Measurements from ENCODE around the gene BRPF1. TPM values are rescaled to one million over a fixed set of nuclear protein-coding genes. Genes with fewer than 3 reads are reported as not detected.
A peak's percentile ranks its signal among the peaks of the same experiment; 100 is the strongest.

Gene BRPF1
- total and polyA plus RNA-seq, 2 donors (not counting 1 experiment from before 2014, with no cell fraction given), result 24.4 to 36.5 TPM

DNA sequence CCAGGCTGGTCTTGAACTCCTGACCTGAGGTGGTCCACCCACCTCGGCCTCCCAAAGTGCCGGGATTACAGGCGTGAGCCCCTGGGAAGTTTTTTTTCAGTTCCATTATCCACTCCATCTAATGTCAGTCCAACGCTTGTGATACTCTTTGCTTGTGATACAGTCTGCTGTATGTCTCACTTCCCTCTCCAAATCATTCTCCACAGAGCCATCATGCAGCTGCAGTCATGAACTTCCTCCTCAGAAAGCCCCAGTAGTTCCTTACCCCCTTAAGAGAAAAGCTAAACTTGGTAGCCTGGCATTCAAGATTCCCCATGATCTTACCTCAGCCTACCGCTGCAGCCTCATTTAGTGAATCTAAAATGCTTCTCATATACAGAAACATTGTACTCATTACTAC lies 63.7 kb downstream of the BRPF1 start:
- ChIA-PET CTCF (interaction anchor here (0.6 to 2.0 kb wide), 8 partner anchors 10 to 315 kb away, joined by 3 to 5 read pairs (median 5); partner anchors contain the start of gene FANCD2), POLR2A (interaction anchor here (0.7 to 1.4 kb wide), 9 partner anchors 12 to 422 kb away, joined by 3 to 10 read pairs (median 4); partner anchors contain the start of genes BRPF1, MTMR14, OGG1 and RPUSD3)
- H3K9ac ChIP-seq (ENCODE audit: low read length), result peak overlapping the region; percentile 10
- H3K79me2 ChIP-seq (ENCODE audit: control insufficient read depth, insufficient read depth, low read length), result peaks cover 88% of the 10 kb centered on the region
- no peak for TF ChIP-seq EZH2 (IDR thresholded peaks at IDR 0.05; ENCODE audit: borderline replicate concordance, insufficient read depth, low read depth, low read length, poor library complexity, severe bottlenecking)
- TF ChIP-seq, protein P1, sequence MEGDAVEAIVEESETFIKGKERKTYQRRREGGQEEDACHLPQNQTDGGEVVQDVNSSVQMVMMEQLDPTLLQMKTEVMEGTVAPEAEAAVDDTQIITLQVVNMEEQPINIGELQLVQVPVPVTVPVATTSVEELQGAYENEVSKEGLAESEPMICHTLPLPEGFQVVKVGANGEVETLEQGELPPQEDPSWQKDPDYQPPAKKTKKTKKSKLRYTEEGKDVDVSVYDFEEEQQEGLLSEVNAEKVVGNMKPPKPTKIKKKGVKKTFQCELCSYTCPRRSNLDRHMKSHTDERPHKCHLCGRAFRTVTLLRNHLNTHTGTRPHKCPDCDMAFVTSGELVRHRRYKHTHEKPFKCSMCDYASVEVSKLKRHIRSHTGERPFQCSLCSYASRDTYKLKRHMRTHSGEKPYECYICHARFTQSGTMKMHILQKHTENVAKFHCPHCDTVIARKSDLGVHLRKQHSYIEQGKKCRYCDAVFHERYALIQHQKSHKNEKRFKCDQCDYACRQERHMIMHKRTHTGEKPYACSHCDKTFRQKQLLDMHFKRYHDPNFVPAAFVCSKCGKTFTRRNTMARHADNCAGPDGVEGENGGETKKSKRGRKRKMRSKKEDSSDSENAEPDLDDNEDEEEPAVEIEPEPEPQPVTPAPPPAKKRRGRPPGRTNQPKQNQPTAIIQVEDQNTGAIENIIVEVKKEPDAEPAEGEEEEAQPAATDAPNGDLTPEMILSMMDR (IDR thresholded peaks at IDR 0.05), result no peak
- peaks cover 61% of the 10 kb centered on the region for H4K20me1 ChIP-seq (ENCODE audit: control insufficient read depth, insufficient read depth, low read length, poor library complexity, severe bottlenecking)
- no peaks in the 10 kb centered on the region for H3K27me3 ChIP-seq (replicated peaks in 1 of 4; ENCODE audit: control extremely low read depth in 1 of 4, control insufficient read depth in 3 of 4, insufficient read depth in 4 of 4, low read length in 3 of 4)
- peaks cover 17 to 44% of the 10 kb centered on the region in 2 experiments for H3K36me3 ChIP-seq (replicated peaks in 1 of 2; ENCODE audit: control extremely low read depth in 1 of 2, control insufficient read depth in 1 of 2, extremely low read depth in 1 of 2, insufficient read depth in 2 of 2, low read length in 1 of 2)
- peak overlapping the region; percentile 93 to 99 for H3K27ac ChIP-seq (ENCODE audit: low read length in 2 of 2)
- peak overlapping the region in 1 of 5 experiments; percentile 27 for H3K4me3 ChIP-seq (ENCODE audit: control extremely low read depth in 1 of 5, extremely low read depth in 1 of 5, insufficient read depth in 1 of 5, low read depth in 2 of 5, low read length in 4 of 5)
- H3K4me1 Mint-ChIP-seq, result peaks cover 59% of the 10 kb centered on the region
- H3K27ac Mint-ChIP-seq, result peak overlapping the region; percentile 84
- H3K4me1 ChIP-seq (ENCODE audit: control insufficient read depth in 2 of 2, insufficient read depth in 2 of 2, low read length in 2 of 2), result peaks cover 52 to 64% of the 10 kb centered on the region in 2 donors
- intact Hi-C loops (cut with micrococcal nuclease), result loop anchor here (1.0 kb wide), 2 partner anchors 14 to 191 kb away; partner anchors contain the start of gene EMC3
- H3K4me2 ChIP-seq (replicated peaks; ENCODE audit: low read depth, low read length, poor library complexity, severe bottlenecking), result peak overlapping the region; percentile 98
- ATAC-seq (ENCODE audit: low read depth) (peak; percentile 29), DNase-seq (peak; percentile 86)
- WGBS (ENCODE audit: insufficient coverage), result 20% methylated on average over 5 of the region's 5 CpGs
- no peaks in the 10 kb centered on the region for H3K27me3 Mint-ChIP-seq
- H3K9me3 ChIP-seq (ENCODE audit: control extremely low read depth in 1 of 3, control insufficient read depth in 2 of 3, insufficient read depth in 1 of 3, low read length in 2 of 3), result no peaks in the 10 kb centered on the region
- no peaks in the 10 kb centered on the region for H3K9me3 Mint-ChIP-seq (ENCODE audit: insufficient read depth)
- H3K4me3 Mint-ChIP-seq, result peak overlapping the region; percentile 73
- H2AFZ ChIP-seq (ENCODE audit: insufficient read depth, low read depth, low read length, poor library complexity, severe bottlenecking), result no peak overlapping the region

DNA sequence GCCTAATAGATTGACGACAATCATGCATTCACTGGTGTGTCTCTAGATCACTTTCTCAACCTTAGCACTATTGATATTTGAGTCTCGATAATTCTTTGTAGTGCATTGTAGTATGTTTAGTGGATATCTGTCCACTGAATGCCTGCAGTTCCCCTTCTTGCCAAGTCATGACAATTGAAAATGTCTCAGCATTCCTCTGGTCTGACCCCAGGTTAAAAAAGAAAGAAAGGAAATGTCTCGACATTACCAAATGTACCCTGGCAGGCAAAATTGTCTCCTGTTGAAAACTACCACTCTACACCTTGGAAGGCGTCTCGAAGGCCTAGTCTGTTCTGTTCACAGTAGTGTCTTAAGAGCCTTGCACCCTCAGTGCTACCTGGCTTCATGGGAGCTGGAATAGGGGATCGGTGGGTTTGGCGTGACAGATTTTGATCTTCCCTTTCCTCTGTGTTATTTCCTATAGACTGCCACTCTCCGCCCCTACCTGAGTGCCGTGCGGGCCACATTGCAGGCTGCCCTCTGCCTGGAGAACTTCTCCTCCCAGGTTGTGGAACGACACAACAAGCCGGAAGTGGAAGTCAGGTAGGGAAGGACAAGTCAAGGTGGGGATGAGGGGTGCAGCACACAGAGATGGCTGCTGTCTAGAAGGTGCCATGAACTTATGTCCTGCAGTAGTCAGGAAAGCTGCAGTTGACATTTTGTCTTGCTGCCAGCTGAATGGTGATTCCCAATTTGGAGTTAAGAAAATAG lies 65.8 kb downstream of the BRPF1 start:
- Histone ChIP-seq H4K20me1 (ENCODE audit: control insufficient read depth, insufficient read depth, low read length, poor library complexity, severe bottlenecking) (peaks cover 77% of the 10 kb centered on the region), H3K79me2 (ENCODE audit: control insufficient read depth, insufficient read depth, low read length) (peaks cover 87% of the 10 kb centered on the region)
- H3K4me3 Mint-ChIP-seq, result peak overlapping the region; percentile 18

More for the DNA sequence above, 65.8 kb downstream of the BRPF1 start:
- Histone ChIP-seq H3K9ac (ENCODE audit: low read length) (no peak overlapping the region), H3K9me3 (ENCODE audit: control extremely low read depth in 1 of 3, control insufficient read depth in 2 of 3, insufficient read depth in 1 of 3, low read length in 2 of 3) (no peaks in the 10 kb centered on the region), H3K27me3 (replicated peaks in 1 of 4; ENCODE audit: control extremely low read depth in 1 of 4, control insufficient read depth in 3 of 4, insufficient read depth in 4 of 4, low read length in 3 of 4) (no peaks in the 10 kb centered on the region), H2AFZ (ENCODE audit: insufficient read depth, low read depth, low read length, poor library complexity, severe bottlenecking) (no peak overlapping the region), H3K4me1 (ENCODE audit: control insufficient read depth in 2 of 2, insufficient read depth in 2 of 2, low read length in 2 of 2) (peaks cover 41 to 46% of the 10 kb centered on the region in 2 donors), H3K4me2 (replicated peaks; ENCODE audit: low read depth, low read length, poor library complexity, severe bottlenecking) (no peak overlapping the region), H3K36me3 (replicated peaks in 1 of 2; ENCODE audit: control extremely low read depth in 1 of 2, control insufficient read depth in 1 of 2, extremely low read depth in 1 of 2, insufficient read depth in 2 of 2, low read length in 1 of 2) (peaks cover 17 to 56% of the 10 kb centered on the region in 2 experiments), H3K4me3 (ENCODE audit: control extremely low read depth in 1 of 5, extremely low read depth in 1 of 5, insufficient read depth in 1 of 5, low read depth in 2 of 5, low read length in 4 of 5) (no peak overlapping the region), H3K27ac (ENCODE audit: low read length in 2 of 2) (peak overlapping the region in 1 of 2 donors; percentile 99)
- Mint-ChIP-seq H3K9me3 (ENCODE audit: insufficient read depth) (no peaks in the 10 kb centered on the region), H3K27me3 (no peaks in the 10 kb centered on the region), H3K4me1 (peaks cover 42% of the 10 kb centered on the region), H3K27ac (peak overlapping the region; percentile 65)
- intact Hi-C loops (cut with micrococcal nuclease), result no loop called here
- TF ChIP-seq, protein P1 (IDR thresholded peaks at IDR 0.05), result no peak
- no peak for TF ChIP-seq EZH2 (IDR thresholded peaks at IDR 0.05; ENCODE audit: borderline replicate concordance, insufficient read depth, low read depth, low read length, poor library complexity, severe bottlenecking)
- WGBS (ENCODE audit: insufficient coverage), result 95% methylated on average over 2 of the region's 12 CpGs
- ATAC-seq (ENCODE audit: low read depth) (no peak), DNase-seq (no peak)
- POLR2A ChIA-PET, result interaction anchor here (0.7 kb wide), 1 partner anchor 8 kb away, joined by 5 read pairs; no protein-coding TSS in a partner anchor
- CTCF ChIA-PET, result interaction anchor here (0.5 to 2.4 kb wide), 2 partner anchors 11 to 15 kb away, joined by 3 to 6 read pairs; no protein-coding TSS in a partner anchor
